HG03097 (cell line): ENCODE results near the gene PRICKLE3.
A peak's percentile ranks its signal among the peaks of the same experiment; 100 is the strongest.

Experiments
- ATAC-seq: cut with Tn5 transposase; IDR thresholded peaks from one replicate; pipeline ENCODE4 v1.9.1; 2021; ENCODE audit not compliant: unreplicated experiment, low FRiP score

The PRICKLE3 gene

GRCh38 chrX:49208399-49208798, 22.2 kb upstream of the PRICKLE3 start:
- no peak for ATAC-seq

- ATAC-seq: no peak
These were observed 20.4 kb upstream of the PRICKLE3 start for GRCh38 chrX:49206543-49206942.

GRCh38 chrX:49205443-49205842, 19.3 kb upstream of the PRICKLE3 start:
- ATAC-seq: no peak

GRCh38 chrX:49204709-49205108, 18.5 kb upstream of the PRICKLE3 start:
- ATAC-seq: no peak

GRCh38 chrX:49204017-49204416, 17.8 kb upstream of the PRICKLE3 start:
- no peak for ATAC-seq

GRCh38 chrX:49203536-49203935, 17.4 kb upstream of the PRICKLE3 start:
- ATAC-seq: no peak

GRCh38 chrX:49202022-49202421, 15.8 kb upstream of the PRICKLE3 start:
- no peak for ATAC-seq

- ATAC-seq: peak; percentile 88
These were observed 14.0 kb upstream of the PRICKLE3 start, which contains the start of gene SYP for GRCh38 chrX:49199906-49200771. Gene SYP, minus strand, starts transcription at chrX:49200193. Its CDS starts 7 bp downstream, at chrX:49200186.

GRCh38 chrX:49199315-49199595, 13.1 kb upstream of the PRICKLE3 start:
- ATAC-seq: no peak

GRCh38 chrX:49198540-49199314, 12.6 kb upstream of the PRICKLE3 start:
- ATAC-seq: no peak

GRCh38 chrX:49197543-49198087, 11.4 kb upstream of the PRICKLE3 start:
- no peak for ATAC-seq

- ATAC-seq: no peak
These were observed 7.4 kb upstream of the PRICKLE3 start for GRCh38 chrX:49193542-49193964.

GRCh38 chrX:49192722-49193328, 6.7 kb upstream of the PRICKLE3 start:
- ATAC-seq: no peak

- ATAC-seq: peak; percentile 4
These were observed 5.4 kb upstream of the PRICKLE3 start for GRCh38 chrX:49191574-49192011.

GRCh38 chrX:49190821-49191573, 4.8 kb upstream of the PRICKLE3 start:
- ATAC-seq: peak; percentile 89

GRCh38 chrX:49189606-49190005, 3.4 kb upstream of the PRICKLE3 start:
- no peak for ATAC-seq

GRCh38 chrX:49188468-49189076, 2.4 kb upstream of the PRICKLE3 start:
- ATAC-seq: no peak

- no peak for ATAC-seq
These were observed 1.4 kb upstream of the PRICKLE3 start for GRCh38 chrX:49187526-49187925.

- no peak for ATAC-seq
These were observed 838 bp upstream of the PRICKLE3 start for GRCh38 chrX:49187028-49187394.
